Ishikawa (cell line): ENCODE measurements around the gene TMEM253.

ENCODE experiments used
- CEBPB ChIP-seq: IDR thresholded peaks from 2 replicates; pipeline ENCODE4 v1.6.1; 2012
- CREB1 ChIP-seq: IDR thresholded peaks from 2 replicates; pipeline ENCODE4 v1.6.1; 2012; ENCODE audit warnings: low read depth
- EGR1 ChIP-seq: IDR thresholded peaks from 2 replicates; pipeline ENCODE4 v1.6.1; 2012
- EP300 ChIP-seq: IDR thresholded peaks from 2 replicates; pipeline ENCODE4 v1.6.1; 2012; ENCODE audit warnings: borderline replicate concordance
- FOXM1 ChIP-seq: IDR thresholded peaks from 2 replicates; pipeline ENCODE4 v1.6.1; 2012; ENCODE audit warnings: low read depth, borderline replicate concordance
- NFIC ChIP-seq: IDR thresholded peaks from 2 replicates; pipeline ENCODE4 v1.6.1; 2012
- RAD21 ChIP-seq: IDR thresholded peaks from 2 replicates; pipeline ENCODE4 v1.6.1; 2012; ENCODE audit warnings: low read depth
- TAF1 ChIP-seq: IDR thresholded peaks from 2 replicates; pipeline ENCODE4 v1.6.1; 2012; ENCODE audit warnings: low read depth, mild to moderate bottlenecking
- TCF12 ChIP-seq: IDR thresholded peaks from 2 replicates; pipeline ENCODE4 v1.6.1; 2012; ENCODE audit warnings: low read depth
- TEAD4 ChIP-seq: IDR thresholded peaks from 2 replicates; pipeline ENCODE4 v1.6.1; 2012
- YY1 ChIP-seq: IDR thresholded peaks from 2 replicates; pipeline ENCODE4 v1.6.1; 2012; ENCODE audit warnings: low read depth
- ZBTB7A ChIP-seq: IDR thresholded peaks from 2 replicates; pipeline ENCODE4 v1.6.1; 2012; ENCODE audit warnings: low read depth
- TF ChIP-seq, protein P1 (sequence below): IDR thresholded peaks from 2 replicates; pipeline ENCODE4 v1.6.1; 2012; ENCODE audit warnings: low read depth, mild to moderate bottlenecking
- TF ChIP-seq, protein P2 (sequence below): IDR thresholded peaks from 2 replicates; pipeline ENCODE4 v1.6.1; 2012
- TF ChIP-seq, protein P3 (sequence below): IDR thresholded peaks from 2 replicates; pipeline ENCODE4 v1.6.1; 2012

The TMEM253 gene

DNA sequence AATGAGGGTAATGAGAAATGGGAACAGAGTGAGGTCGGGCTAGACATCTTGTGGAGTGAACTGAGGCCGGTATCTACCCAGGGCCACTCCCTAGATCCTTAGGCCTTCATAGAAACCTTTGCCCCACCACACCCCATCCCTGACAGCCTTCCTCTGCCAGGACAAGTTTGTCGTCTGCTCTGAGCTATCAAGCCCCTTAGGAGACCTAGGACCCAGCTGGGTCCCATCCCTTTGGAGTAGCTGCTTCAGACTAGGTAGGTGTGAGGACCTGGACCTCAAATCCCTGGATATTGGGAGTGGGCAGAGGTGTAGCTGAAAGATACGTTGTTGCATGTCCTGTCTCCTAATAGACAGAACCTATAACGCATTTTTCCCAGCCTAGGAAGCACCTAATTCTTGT, at the start of gene TMEM253:
TMEM253 (plus strand) TSS at position 136 of the 400 bp plus-strand sequence. CDS start 278 bp downstream, outside the sequence.
- TF ChIP-seq, protein P1, sequence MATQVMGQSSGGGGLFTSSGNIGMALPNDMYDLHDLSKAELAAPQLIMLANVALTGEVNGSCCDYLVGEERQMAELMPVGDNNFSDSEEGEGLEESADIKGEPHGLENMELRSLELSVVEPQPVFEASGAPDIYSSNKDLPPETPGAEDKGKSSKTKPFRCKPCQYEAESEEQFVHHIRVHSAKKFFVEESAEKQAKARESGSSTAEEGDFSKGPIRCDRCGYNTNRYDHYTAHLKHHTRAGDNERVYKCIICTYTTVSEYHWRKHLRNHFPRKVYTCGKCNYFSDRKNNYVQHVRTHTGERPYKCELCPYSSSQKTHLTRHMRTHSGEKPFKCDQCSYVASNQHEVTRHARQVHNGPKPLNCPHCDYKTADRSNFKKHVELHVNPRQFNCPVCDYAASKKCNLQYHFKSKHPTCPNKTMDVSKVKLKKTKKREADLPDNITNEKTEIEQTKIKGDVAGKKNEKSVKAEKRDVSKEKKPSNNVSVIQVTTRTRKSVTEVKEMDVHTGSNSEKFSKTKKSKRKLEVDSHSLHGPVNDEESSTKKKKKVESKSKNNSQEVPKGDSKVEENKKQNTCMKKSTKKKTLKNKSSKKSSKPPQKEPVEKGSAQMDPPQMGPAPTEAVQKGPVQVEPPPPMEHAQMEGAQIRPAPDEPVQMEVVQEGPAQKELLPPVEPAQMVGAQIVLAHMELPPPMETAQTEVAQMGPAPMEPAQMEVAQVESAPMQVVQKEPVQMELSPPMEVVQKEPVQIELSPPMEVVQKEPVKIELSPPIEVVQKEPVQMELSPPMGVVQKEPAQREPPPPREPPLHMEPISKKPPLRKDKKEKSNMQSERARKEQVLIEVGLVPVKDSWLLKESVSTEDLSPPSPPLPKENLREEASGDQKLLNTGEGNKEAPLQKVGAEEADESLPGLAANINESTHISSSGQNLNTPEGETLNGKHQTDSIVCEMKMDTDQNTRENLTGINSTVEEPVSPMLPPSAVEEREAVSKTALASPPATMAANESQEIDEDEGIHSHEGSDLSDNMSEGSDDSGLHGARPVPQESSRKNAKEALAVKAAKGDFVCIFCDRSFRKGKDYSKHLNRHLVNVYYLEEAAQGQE, result no peak
- TF ChIP-seq CREB1 (no peak), TCF12 (no peak), EGR1 (no peak), RAD21 (no peak)

DNA sequence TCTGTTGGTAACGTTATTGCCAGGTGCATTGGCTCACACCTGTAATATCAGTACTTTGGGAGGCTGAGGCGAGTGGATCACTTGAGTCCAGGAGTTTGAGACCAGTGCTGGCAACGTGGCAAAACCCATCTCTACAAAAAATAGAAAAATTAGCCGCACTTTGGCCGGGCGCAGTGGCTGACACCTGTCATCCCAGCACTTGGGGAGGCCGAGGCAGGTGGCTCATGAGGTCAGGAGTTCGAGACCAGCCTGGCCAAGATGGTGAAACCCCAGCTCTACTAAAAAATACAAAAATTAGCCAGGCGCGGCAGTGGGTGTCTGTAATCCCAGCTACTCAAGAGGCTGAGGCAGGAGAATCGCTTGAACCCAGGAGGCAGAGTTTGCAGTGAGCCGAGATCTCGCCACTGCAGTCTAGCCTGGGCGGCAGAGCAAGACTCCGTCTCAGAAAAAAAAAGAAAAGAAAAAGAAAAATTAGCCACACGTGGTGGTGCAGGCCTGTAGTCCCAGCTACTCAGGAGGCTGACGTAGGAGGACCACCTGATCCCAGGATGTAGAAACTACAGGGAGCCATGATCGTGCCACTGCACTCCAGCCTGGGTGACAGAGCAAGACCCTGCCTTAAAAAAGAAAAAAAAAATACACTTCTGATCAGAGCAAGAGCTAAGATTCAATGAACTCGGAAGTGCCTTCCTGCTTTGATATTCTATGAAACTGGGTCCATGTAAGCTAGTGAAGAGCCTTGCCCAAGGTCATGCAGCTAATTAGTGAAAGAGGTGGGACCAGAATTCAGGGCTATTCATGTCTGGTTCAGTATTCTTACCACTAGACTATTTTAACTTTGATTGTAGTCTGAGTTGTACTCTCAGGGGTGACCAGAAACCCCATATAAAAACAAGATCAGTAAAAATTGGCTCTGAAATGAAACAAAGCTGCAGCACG, 47.4 kb upstream of the TMEM253 start:
- no peak for TF ChIP-seq TAF1
- no peak for TF ChIP-seq EGR1

DNA sequence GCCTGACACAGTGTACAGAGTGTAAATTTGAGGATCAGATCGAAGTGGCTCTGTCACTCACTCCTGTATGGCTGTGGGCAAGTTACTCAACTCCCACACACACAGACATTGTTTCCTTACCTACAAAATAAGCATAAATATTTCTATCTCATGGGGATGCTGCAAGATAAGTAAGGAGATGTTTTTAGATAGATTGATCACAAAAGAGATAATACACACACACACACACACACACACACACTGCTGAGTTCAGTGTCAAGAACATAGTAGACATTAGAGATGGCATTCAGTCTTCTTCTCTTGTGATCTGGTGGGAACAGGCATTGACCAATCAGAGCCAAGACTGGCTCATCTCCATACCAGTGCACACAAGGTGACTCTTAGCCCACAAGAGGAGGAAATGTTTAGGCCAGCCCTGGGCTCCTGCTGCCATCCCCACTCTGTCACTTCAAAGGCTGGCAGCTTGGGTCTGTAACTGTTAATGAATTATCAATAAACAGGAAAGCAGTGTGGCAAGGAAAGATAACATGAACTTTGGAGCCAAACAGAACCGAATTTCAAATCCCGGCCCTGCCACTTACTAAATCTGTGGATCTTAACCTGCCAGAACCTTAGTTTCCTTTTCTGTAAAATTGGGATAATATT, 46.6 kb upstream of the TMEM253 start:
- TF ChIP-seq, protein P2, sequence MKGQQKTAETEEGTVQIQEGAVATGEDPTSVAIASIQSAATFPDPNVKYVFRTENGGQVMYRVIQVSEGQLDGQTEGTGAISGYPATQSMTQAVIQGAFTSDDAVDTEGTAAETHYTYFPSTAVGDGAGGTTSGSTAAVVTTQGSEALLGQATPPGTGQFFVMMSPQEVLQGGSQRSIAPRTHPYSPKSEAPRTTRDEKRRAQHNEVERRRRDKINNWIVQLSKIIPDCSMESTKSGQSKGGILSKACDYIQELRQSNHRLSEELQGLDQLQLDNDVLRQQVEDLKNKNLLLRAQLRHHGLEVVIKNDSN, result no peak
- TF ChIP-seq RAD21 (no peak), FOXM1 (no peak), YY1 (no peak), EGR1 (no peak), NFIC (no peak), TEAD4 (no peak), TCF12 (no peak), CREB1 (no peak), CEBPB (no peak), EP300 (no peak), ZBTB7A (no peak)
- TF ChIP-seq, protein P1, result no peak

DNA sequence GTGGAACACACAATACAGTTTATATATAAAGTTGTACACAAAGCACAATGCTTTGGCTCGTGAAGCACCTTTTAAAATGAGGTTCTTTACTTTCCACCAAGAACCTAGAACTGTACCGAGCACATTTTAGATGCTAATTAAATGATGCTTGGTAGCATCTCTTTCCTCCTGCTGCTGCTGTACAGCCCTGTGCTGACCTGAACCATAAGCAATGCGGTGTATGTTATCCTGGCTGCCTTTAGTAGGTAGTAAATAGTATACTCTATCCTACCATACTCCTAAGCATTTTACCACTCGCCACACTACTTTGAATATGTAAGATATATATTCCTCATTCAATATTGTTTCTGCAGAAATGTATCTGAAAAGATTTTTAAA, 46.1 kb upstream of the TMEM253 start:
- TF ChIP-seq TAF1, result no peak
- no peak for TF ChIP-seq CEBPB
- no peak for TF ChIP-seq EP300
- no peak for TF ChIP-seq EGR1
- no peak for TF ChIP-seq FOXM1
- TF ChIP-seq ZBTB7A, result no peak
- TF ChIP-seq TEAD4, result no peak
- no peak for TF ChIP-seq RAD21
- no peak for TF ChIP-seq YY1
- no peak for TF ChIP-seq TCF12
- TF ChIP-seq, protein P3, sequence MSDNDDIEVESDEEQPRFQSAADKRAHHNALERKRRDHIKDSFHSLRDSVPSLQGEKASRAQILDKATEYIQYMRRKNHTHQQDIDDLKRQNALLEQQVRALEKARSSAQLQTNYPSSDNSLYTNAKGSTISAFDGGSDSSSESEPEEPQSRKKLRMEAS, result no peak
- no peak for TF ChIP-seq NFIC

DNA sequence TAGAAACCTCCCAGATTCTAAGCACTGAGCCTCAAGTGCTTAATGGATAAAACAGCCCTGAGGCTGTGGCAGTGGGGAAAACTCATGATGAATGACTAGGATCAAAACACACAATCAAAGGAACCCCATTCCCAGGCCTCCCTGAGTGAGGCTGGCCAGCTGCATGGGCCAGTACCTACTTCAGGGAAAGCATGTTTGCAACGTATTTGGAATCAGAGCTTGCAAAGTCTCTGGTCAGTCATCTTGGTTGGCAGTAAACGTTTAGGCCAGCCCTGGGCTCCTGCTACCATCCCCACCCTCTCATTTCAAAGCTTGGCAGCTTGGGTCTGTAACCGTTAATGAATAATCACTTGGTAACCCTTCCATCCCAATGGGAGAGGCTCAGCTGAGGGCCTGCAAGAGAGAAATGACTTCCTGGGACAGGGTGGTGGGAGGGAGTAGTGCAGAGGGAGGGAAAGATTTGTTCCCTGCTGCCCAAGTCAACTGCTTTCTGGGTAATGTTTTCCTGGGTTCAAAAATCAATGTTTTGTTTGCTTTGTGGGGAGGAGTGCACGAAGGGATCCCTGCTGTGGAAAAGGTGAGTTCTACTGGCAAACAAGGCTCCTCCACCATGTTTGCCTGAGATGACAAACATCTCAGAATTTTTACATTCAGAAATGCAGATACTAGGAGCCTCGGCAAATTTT, 45.3 kb upstream of the TMEM253 start:
- no peak for TF ChIP-seq ZBTB7A
- TF ChIP-seq FOXM1, result no peak
- no peak for TF ChIP-seq YY1
- TF ChIP-seq NFIC, result no peak
- no peak for TF ChIP-seq TAF1
- TF ChIP-seq, protein P1, result no peak
- TF ChIP-seq, protein P3, result no peak
- TF ChIP-seq, protein P2, result no peak
- TF ChIP-seq EP300, result no peak
- no peak for TF ChIP-seq TEAD4
- no peak for TF ChIP-seq RAD21
- no peak for TF ChIP-seq CEBPB
- no peak for TF ChIP-seq CREB1
- TF ChIP-seq TCF12, result no peak
- no peak for TF ChIP-seq EGR1
